HepG2 (cell line): ENCODE data around the gene SRCIN1. TPM values are rescaled to one million over a fixed set of nuclear protein-coding genes. Genes with fewer than 3 reads are reported as not detected.

Experiments used
- AFF4 ChIP-seq: sonication (generic); formaldehyde crosslinking; IDR thresholded peaks from 2 replicates; pipeline ENCODE4 v1.4.0; 2020; ENCODE audit warnings: missing genetic modification reagents
- BRD4 ChIP-seq: sonication (generic); formaldehyde crosslinking; IDR thresholded peaks from 2 replicates; pipeline ENCODE4 v1.4.0; 2020; ENCODE audit warnings: missing genetic modification reagents
- CREB1 ChIP-seq, 2 experiments: fragments of 450-650 bp in 1 of 2; IDR thresholded peaks; 2 replicates each; pipeline ENCODE4 v1.6.1; 2016 to 2017; ENCODE audit warnings: control low read depth in 1 of 2, mild to moderate bottlenecking in 1 of 2, missing compliant biosample characterization in 1 of 2, missing genetic modification characterization in 1 of 2
- JARID2 ChIP-seq: sonication (generic); formaldehyde crosslinking; IDR thresholded peaks from 2 replicates; pipeline ENCODE4 v1.8.1; 2023; ENCODE audit warnings: missing genetic modification reagents, inconsistent platforms; ENCODE audit not compliant: insufficient replicate concordance
- MXD4 ChIP-seq: IDR thresholded peaks from 2 replicates; pipeline ENCODE4 v1.6.1; 2016; ENCODE audit warnings: mild to moderate bottlenecking, missing biosample characterization, missing genetic modification reagents
- NCOA5 ChIP-seq: sonication (generic); formaldehyde crosslinking; IDR thresholded peaks from 2 replicates; pipeline ENCODE4 v1.4.0; 2020; ENCODE audit warnings: missing genetic modification reagents
- NR1H2 ChIP-seq: sonication (generic); formaldehyde crosslinking; IDR thresholded peaks from 2 replicates; pipeline ENCODE4 v1.8.1; 2022; ENCODE audit warnings: low read depth, missing genetic modification reagents, borderline replicate concordance
- SKI ChIP-seq: fragments of 450-650 bp; IDR thresholded peaks from one replicate; pipeline ENCODE4 v1.6.1; 2018; ENCODE audit warnings: mild to moderate bottlenecking; ENCODE audit not compliant: partially characterized antibody
- THAP7 ChIP-seq: sonication (generic); formaldehyde crosslinking; IDR thresholded peaks from 2 replicates; pipeline ENCODE4 v1.8.1; 2023; ENCODE audit warnings: mild to moderate bottlenecking, missing genetic modification reagents
- ZBTB21 ChIP-seq: sonication (generic); formaldehyde crosslinking; IDR thresholded peaks from 2 replicates; pipeline ENCODE4 v1.4.0; 2020; ENCODE audit warnings: missing genetic modification reagents
- ZMYM2 ChIP-seq: sonication (generic); formaldehyde crosslinking; IDR thresholded peaks from 2 replicates; pipeline ENCODE4 v1.8.0; 2022; ENCODE audit warnings: mild to moderate bottlenecking, missing genetic modification reagents
- ZNF101 ChIP-seq: sonication (generic); formaldehyde crosslinking; IDR thresholded peaks from 2 replicates; pipeline ENCODE4 v1.4.0; 2020; ENCODE audit warnings: mild to moderate bottlenecking, low read depth, missing genetic modification reagents, borderline replicate concordance
- ZNF331 ChIP-seq: sonication (generic); formaldehyde crosslinking; IDR thresholded peaks from 2 replicates; pipeline ENCODE4 v1.4.0; 2020; ENCODE audit warnings: missing genetic modification reagents
- ZNF775 ChIP-seq: sonication (generic); formaldehyde crosslinking; IDR thresholded peaks from 2 replicates; pipeline ENCODE4 v1.4.0; 2020; ENCODE audit warnings: missing genetic modification reagents, mild to moderate bottlenecking, moderate library complexity, borderline replicate concordance
- polyA plus RNA-seq, 8 experiments: library from polyadenylated mRNA; depleted of rRNA in 3 of 8; stranded (reverse) in 7 of 8; unstranded in 1 of 8; fragments of >200 nt; fragmentation: Illumina TruSeq in 4 of 8; extraction: Trizol in 4 of 8; gene quantifications; 2 replicates each; pipeline versions ENCODE4 v1.2.1 to v1.2.3, GENCODE V29; 2011 to 2016; ENCODE audit warnings: low read depth in 4 of 8, missing spikeins in 1 of 8, mixed read lengths in 1 of 8; ENCODE audit not compliant: insufficient read depth in 1 of 8
- total RNA-seq, 5 experiments: library from RNA; depleted of rRNA; stranded (reverse); fragments of >200 nt; fragmentation: Illumina TruSeq; extraction: Trizol; gene quantifications; 2 replicates each; pipeline ENCODE4 v1.2.3, GENCODE V29; 2016; ENCODE audit warnings: low read depth in 1 of 5
- TF ChIP-seq, protein P1 (sequence below): sonication (generic); formaldehyde crosslinking; IDR thresholded peaks from 2 replicates; pipeline ENCODE4 v1.5.0; 2020; ENCODE audit warnings: missing genetic modification reagents
- TF ChIP-seq, protein P2 (sequence below): sonication (generic); formaldehyde crosslinking; IDR thresholded peaks from 2 replicates; pipeline ENCODE4 v1.8.0; 2022; ENCODE audit warnings: mild to moderate bottlenecking, missing genetic modification reagents, moderate library complexity
- TF ChIP-seq, protein P3 (sequence below): sonication (generic); formaldehyde crosslinking; IDR thresholded peaks from 2 replicates; pipeline ENCODE4 v1.4.0; 2020; ENCODE audit warnings: missing genetic modification reagents

Gene SRCIN1
- total and polyA plus RNA-seq, 2 of the 13 experiments (the other 11 are each of a cell fraction or from before 2014, with no cell fraction given) = 1.2 to 9.6 TPM

DNA sequence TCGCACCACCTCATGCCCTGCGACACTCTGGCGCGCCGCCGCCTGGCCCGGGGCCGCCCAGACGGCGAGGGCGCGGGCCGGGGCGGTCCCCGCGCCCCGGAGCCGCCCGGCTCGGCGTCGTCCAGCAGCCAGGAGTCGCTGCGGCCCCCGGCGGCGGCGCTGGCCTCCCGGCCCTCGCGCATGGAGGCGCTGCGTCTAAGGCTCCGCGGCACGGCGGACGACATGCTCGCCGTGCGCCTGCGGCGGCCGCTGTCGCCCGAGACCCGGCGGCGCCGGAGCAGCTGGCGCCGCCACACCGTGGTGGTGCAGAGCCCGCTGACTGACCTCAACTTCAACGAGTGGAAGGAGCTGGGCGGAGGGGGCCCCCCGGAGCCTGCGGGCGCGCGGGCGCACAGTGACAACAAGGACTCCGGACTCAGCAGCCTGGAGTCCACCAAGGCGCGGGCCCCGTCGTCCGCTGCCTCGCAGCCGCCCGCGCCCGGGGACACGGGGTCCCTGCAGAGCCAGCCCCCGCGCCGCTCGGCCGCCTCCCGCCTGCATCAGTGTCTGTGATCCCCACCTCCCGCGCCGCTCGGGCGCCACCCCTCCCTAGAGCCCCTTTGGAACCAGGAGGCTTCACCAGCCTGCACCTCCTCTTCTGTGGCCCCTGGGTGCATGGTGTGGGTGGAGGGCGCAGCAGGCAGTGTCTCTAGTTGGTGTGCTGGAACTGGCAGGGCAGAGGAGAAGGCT is 95.2 kb downstream of the SRCIN1 start (continued):
- no peak for TF ChIP-seq ZNF101 (CRISPR knock-in tag)
- TF ChIP-seq NR1H2 (CRISPR knock-in tag) = no peak
- TF ChIP-seq, protein P1, sequence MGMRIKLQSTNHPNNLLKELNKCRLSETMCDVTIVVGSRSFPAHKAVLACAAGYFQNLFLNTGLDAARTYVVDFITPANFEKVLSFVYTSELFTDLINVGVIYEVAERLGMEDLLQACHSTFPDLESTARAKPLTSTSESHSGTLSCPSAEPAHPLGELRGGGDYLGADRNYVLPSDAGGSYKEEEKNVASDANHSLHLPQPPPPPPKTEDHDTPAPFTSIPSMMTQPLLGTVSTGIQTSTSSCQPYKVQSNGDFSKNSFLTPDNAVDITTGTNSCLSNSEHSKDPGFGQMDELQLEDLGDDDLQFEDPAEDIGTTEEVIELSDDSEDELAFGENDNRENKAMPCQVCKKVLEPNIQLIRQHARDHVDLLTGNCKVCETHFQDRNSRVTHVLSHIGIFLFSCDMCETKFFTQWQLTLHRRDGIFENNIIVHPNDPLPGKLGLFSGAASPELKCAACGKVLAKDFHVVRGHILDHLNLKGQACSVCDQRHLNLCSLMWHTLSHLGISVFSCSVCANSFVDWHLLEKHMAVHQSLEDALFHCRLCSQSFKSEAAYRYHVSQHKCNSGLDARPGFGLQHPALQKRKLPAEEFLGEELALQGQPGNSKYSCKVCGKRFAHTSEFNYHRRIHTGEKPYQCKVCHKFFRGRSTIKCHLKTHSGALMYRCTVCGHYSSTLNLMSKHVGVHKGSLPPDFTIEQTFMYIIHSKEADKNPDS (CRISPR knock-in tag) = no peak
- no peak for TF ChIP-seq JARID2 (CRISPR knock-in tag)
- no peak for TF ChIP-seq CREB1 (IDR thresholded peaks at IDR 0.05)
- TF ChIP-seq CREB1 (CRISPR knock-in tag; IDR thresholded peaks at IDR 0.05) = no peak
- no peak for TF ChIP-seq ZNF331 (CRISPR knock-in tag)
- no peak for TF ChIP-seq ZMYM2 (CRISPR knock-in tag)
- no peak for TF ChIP-seq BRD4 (CRISPR knock-in tag)
- no peak for TF ChIP-seq NCOA5 (CRISPR knock-in tag)
- TF ChIP-seq ZBTB21 = no peak
- TF ChIP-seq, protein P2, sequence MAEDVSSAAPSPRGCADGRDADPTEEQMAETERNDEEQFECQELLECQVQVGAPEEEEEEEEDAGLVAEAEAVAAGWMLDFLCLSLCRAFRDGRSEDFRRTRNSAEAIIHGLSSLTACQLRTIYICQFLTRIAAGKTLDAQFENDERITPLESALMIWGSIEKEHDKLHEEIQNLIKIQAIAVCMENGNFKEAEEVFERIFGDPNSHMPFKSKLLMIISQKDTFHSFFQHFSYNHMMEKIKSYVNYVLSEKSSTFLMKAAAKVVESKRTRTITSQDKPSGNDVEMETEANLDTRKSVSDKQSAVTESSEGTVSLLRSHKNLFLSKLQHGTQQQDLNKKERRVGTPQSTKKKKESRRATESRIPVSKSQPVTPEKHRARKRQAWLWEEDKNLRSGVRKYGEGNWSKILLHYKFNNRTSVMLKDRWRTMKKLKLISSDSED = 0 out of 2 replicates have a peak, but pooled peaks have one; percentile 5
- peak; percentile 59 for TF ChIP-seq SKI
- no peak for TF ChIP-seq THAP7 (CRISPR knock-in tag)
- TF ChIP-seq ZNF775 = no peak
- TF ChIP-seq, protein P3, sequence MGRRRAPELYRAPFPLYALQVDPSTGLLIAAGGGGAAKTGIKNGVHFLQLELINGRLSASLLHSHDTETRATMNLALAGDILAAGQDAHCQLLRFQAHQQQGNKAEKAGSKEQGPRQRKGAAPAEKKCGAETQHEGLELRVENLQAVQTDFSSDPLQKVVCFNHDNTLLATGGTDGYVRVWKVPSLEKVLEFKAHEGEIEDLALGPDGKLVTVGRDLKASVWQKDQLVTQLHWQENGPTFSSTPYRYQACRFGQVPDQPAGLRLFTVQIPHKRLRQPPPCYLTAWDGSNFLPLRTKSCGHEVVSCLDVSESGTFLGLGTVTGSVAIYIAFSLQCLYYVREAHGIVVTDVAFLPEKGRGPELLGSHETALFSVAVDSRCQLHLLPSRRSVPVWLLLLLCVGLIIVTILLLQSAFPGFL = no peak
- TF ChIP-seq MXD4 = no peak
- TF ChIP-seq AFF4 = no peak
